HG02870 (cell line): Measurements from ENCODE around the gene ABCB8.
A peak's percentile ranks its signal among the peaks of the same experiment; 100 is the strongest.
"Not testable (repeated sequence)": the region's sequence is repeated elsewhere in the genome, so short reads cannot be mapped to it uniquely, and the experiment has no call there.

ENCODE experiments used
- ATAC-seq: cut with Tn5 transposase; IDR thresholded peaks from one replicate; pipeline ENCODE4 v1.9.1; 2021; ENCODE audit warnings: mild to moderate bottlenecking, moderate library complexity; ENCODE audit not compliant: unreplicated experiment

Gene ABCB8

DNA sequence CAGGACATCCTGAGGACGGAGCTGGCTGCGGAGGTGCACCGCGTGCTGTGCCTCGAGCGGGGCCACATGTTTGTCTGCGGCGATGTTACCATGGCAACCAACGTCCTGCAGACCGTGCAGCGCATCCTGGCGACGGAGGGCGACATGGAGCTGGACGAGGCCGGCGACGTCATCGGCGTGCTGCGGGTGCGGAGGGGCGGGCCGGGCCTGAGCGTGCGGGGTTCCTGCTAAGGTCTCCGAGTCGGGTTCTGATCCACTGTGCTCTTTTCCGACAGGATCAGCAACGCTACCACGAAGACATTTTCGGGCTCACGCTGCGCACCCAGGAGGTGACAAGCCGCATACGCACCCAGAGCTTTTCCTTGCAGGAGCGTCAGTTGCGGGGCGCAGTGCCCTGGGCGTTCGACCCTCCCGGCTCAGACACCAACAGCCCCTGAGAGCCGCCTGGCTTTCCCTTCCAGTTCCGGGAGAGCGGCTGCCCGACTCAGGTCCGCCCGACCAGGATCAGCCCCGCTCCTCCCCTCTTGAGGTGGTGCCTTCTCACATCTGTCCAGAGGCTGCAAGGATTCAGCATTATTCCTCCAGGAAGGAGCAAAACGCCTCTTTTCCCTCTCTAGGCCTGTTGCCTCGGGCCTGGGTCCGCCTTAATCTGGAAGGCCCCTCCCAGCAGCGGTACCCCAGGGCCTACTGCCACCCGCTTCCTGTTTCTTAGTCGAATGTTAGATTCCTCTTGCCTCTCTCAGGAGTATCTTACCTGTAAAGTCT is 14.3 kb upstream of the ABCB8 start:
- ATAC-seq, result no peak

DNA sequence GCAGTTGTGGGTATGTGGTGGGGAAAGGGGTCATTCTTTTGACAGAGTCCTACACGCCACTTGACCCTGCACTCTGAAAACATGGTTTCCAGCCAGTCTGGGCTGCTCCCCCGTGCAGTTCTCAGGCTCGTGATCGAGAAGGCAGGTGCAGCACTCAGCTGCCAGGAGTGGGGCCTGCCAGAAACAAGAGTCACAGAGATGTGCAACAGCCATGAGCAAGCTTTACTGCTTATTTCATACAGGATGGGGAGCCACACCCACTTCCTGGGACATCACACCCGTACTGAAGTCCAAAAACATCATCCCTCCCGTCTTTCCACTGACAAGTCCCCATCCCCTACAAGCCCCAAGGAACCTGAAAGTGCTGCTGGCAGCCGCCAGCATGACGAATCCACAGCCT is 13.3 kb upstream of the ABCB8 start:
- no peak for ATAC-seq

- no peak for ATAC-seq
These were observed 12.3 kb upstream of the ABCB8 start for GRCh38 chr7:151015967-151016366.

DNA sequence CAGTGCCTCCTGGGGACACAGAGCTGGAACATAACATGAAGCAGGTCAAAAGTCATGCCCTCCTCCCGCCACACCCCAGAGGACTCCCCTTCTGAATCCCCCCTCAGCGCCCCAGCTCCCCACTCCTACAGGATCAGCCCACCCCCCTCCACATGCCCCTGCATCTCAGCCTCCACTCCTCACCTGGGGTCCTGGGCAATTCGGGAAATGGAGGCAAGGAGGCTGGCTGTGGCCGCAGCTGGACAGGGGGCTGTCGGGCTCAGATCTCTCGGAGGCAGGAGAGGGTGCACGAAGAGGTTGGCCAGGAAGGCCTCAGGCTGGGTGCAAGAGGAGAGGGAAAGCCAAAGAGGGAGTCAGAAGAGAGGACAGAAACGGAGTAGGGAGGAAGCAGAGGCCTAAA is 11.7 kb upstream of the ABCB8 start:
- no peak for ATAC-seq

DNA sequence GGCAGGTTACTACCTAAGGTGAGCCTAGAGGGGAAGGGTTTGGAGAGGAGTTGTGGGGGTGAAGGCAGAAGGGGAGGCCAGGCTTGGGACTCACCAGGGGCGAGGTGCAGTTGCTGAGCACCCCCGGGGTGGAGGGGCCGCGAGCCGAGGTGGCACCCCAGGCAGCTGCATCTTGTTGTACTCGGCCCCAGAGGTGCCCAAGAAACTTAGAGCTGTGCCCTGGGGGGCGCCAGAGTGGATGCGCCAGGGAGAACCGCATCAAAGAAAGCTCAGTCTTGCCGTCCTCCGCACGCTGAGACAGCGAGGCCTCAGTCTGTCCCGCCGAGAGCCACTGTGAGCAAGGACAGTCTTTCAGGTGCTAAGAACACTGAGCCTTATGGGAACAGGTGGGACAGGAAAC is 11.3 kb upstream of the ABCB8 start:
- no peak for ATAC-seq

DNA sequence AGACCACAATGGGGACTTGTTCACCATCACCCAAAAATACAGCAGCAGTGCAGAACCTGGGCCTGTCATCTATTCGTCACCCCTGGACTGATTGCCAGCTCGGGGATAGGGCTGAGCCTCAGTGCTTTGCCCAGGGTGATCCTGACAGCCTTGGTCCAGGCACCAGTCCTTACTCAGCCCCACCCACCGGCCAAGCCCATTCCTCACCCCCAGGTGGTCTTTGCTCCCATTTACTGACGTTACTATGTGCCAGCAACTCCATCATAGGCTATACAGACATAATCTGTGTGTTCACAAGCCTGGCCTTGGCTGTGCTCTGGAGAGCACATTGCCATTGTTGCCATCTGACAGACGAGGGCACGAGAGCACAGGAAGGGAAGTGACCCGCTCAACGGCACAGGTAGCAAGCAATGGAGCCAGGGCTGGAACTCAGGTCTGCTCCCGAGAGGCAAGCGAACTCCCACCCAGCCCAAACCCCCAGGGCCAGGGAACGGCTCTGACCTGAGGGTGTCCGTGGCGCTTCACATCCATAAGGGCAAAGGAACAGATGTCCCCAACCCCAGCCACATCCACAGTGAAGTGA is 10.8 kb upstream of the ABCB8 start:
- no peak for ATAC-seq

- ATAC-seq, result peak; percentile 42
These were observed 10.3 kb upstream of the ABCB8 start for GRCh38 chr7:151017953-151018420.

GRCh38 chr7:151018421-151019129 is 9.7 kb upstream of the ABCB8 start:
- ATAC-seq, result no peak

DNA sequence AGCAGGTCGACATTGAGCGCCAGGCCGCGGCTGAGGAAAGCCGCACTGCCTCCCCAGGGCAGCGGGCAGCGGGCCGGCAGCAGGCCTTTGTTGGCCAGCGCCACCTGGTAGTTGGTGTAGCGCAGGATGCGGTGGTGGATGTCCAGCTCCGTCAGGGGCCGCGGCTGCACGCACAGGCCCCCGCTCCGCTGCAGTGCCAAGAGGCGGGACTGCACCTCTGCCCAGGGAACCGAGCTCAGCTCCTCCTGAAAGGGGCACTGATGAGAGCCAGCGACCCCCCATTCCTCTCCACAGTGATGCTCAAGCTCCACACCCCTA is 9.2 kb upstream of the ABCB8 start:
- no peak for ATAC-seq

- no peak for ATAC-seq
These were observed 8.0 kb upstream of the ABCB8 start for GRCh38 chr7:151020231-151020630.

GRCh38 chr7:151023232-151023631 is 5.0 kb upstream of the ABCB8 start:
- ATAC-seq, result no peak

GRCh38 chr7:151024435-151025056 is 3.7 kb upstream of the ABCB8 start, which contains the start of gene ATG9B:
ATG9B (minus strand) TSS chr7:151024494; CDS start chr7:151024423, 71 bp downstream.
- ATAC-seq, result no peak

DNA sequence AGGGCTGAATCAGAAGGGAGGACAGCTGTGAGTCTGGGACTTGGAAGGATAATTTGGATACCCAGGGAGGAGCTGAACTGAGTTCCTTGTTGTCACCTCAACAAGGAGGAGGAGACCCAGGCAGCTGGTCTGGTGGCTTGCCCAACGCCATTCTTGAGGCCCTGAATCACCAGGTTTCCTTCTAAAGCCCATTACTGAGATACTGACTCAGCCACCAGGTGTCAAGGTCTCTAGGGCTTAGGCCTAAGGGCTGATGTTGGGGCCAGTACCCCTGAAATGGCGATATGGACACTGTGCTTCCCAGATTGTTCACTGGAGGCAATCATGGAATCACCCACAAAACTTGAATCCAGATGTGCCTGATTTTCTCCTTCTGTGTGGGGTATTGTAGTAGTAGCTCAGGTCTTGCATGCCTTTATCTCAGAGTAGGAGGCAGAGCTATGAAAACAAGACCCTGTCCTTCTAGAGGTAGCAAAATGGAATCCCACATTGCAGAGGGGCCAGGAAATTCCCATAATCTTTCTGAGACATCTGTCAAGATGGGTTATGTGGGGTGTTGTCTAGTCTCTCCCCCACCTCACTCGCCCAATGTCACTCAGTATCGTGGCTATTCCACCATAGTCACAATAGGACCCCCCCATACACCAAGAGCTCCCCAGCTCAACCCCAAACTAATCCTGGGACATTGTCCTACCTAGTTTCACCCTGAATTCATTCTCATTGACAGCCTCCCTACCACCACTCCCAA is 2.2 kb upstream of the ABCB8 start:
- ATAC-seq, result no peak

DNA sequence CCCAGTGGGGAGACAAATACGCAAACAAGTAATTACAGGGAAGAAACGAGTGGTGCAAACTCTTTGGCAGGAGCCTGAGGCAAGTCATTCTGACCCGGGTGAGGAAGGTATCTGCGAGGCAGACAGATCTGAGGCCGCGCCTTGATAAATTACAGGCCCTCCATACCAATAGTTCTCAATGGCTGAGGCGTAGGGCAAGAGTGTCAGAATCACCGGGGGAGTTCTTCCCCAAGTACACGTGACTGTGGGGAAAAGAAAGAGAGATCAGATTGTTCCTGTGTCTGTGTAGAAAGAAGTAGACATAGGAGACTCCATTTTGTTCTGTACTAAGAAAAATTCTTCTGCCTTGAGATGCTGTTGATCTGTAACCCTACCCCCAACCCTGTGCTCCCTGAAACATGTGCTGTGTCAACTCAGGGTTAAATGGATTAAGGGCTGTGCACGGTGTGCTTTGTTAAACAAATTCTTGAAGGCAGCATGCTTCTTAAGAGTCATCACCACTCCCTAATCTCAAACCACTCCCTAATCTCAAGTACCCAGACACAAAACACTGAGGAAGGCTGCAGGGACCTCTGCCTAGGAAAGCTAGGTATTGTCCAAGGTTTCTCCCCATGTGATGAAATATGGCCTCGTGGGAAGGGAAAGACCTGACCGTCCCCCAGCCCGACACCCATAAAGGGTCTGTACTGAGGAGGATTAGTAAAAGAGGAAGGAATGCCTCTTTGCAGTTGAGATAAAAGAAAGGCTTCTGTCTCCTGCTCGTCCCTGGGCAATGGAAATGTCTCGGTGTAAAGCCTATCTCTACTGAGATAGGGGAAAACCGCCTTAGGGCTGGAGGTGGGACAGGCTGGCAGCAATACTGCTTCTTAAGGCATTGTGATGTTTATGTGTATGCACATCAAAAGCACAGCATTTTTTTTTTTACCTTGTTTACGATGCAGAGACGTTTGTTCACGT is 1.2 kb upstream of the ABCB8 start:
- not testable (repeated sequence) for ATAC-seq

- peak; percentile 1 for ATAC-seq
These were observed 521 bp upstream of the ABCB8 start for GRCh38 chr7:151027728-151028130.

DNA sequence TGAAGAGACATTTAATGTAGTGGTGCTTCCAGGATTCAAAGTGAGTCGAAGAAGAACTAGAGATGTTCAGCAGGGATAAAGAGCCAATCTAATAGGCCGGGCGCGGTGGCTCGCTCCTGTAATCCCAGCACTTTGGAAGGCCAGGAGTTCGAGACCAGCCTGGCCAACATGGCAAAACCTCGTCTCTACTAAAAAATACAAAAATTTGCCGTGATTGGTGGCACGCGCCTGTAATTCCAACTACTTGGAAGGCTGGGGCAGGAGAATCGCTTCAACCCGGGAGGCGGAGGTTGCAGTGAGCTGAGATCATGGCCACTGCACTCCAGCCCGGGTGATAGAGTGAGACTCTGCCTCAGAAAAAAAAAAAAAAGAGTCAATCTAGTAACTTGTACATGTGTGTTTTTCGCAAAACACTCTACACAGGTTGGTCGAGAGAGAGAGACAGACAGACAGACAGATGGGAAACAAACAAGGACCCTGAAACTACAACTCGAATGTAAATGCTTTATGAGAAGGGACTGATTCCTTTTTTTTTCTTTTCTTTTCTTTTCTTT is 775 bp downstream of the ABCB8 start:
- no peak for ATAC-seq

GRCh38 chr7:151031011-151031410 is 2.8 kb downstream of the ABCB8 start:
- ATAC-seq, result no peak

DNA sequence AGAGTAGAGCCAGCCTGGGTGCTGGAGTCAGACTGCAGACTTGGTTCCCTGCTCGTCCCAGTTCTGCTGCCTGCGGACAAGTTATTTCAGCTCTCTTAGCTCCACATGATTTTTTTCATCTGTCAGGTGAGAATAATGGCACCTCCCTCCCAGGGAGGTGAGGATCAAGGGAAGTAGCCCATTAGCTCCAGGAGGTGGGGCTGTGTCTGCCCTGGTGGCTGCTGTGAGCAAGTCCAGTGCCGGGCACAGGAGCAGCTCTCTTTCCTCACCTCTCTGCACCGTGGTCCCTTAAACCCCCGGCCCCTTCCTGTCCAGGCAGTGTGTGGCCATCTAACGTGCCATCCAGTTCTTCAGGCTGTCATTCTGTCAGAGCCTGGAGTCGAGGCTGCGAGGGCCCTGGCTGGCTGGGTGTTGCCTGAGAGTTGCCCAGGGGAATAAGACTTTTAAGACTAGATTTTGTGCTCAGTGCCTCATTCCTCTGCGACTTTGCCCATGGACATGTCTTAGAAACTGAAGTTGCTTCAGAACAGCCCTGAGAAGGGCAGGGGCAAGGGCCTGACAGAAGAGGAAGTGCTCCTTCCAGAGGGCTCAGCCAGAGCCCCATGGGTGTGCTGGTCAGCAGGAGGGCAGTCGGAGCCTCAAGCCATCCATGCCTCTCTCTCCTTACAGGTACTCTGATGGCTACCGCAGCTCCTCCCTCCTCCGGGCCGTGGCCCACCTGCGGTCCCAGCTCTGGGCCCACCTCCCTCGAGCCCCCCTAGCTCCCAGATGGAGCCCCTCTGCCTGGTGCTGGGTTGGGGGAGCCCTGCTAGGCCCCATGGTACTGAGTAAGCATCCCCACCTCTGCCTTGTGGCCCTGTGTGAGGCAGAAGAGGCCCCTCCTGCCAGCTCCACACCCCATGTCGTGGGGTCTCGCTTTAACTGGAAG is 5.0 kb downstream of the ABCB8 start:
- no peak for ATAC-seq
